GM18951 (cell line): ENCODE data around the gene SP100.

ENCODE experiments used
- POLR2A ChIP-seq: IDR thresholded peaks from 4 replicates; pipeline ENCODE4 v1.6.1; 2011; ENCODE audit warnings: mild to moderate bottlenecking; ENCODE audit not compliant: insufficient read length, insufficient read depth; ENCODE audit errors: extremely low read depth
- in situ Hi-C: fragments of 300-500 bp; cut with MboI; formaldehyde crosslinking; loops from one replicate; pipeline ENCODE4 v1.12.0; 2022; ENCODE audit warnings: low sequenced_read_pairs, mixed read lengths, inconsistent platforms; ENCODE audit not compliant: unreplicated experiment

Gene SP100

DNA sequence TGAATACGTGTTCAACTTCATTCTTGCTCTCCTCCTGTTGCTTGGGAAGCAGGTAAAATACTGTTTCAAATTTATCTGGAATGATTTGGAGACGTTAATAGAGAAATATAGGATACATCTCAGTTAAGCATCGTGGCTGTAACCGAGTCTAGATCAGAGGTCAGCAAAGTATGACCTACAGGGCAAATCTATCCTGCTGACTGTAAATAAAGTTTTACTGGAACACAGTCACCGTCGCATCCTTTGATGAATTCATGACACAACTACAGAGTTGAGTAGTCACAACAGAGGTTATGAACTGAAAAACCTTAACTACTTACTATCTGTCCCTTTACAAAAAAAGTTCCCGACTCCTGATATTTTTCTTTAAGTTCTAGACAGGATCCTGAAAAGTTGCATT, 86.6 kb downstream of the SP100 start:
- in situ Hi-C loops: no loop called here

DNA sequence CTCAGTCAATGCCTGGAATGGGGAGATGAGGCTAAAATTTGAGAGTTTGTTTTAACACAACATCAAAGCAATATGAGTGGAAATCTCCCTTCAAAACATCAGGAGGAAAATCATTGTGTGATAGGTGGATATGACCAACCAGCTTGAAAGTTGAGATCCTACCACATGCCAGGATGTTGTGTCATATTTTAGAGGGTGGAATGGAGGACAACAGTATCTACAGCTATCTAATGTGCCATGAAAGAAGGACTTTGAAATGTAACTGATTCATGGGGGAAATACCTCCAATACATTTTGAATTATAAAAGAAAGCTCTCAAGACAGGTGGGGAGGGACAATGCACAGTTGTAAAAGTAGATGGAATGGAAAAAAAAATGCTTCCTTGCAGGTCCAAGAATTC, 87.8 kb downstream of the SP100 start:
- in situ Hi-C loops: no loop called here
- TF ChIP-seq POLR2A: no peak

More for the DNA sequence above, 86.6 kb downstream of the SP100 start:
- TF ChIP-seq POLR2A: no peak

DNA sequence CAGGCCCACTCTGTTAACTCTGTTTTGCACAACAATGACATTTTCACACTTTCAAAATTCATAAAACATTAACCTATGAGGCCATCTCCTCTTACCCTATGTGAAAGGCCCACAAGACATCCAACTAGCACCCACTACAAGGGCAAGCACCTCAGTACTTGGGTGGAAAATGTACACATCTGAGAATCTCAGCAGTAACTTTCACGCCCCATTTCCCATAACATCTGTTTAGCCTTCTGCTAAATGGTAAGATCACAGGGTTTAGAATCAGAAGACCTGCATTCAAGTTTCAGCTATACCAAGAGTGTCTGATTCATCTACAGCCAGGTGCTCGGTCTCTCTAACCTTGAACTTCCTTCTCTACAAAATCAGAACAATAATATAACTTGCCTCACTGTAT, 89.2 kb downstream of the SP100 start:
- no peak for TF ChIP-seq POLR2A
- in situ Hi-C loops: no loop called here

DNA sequence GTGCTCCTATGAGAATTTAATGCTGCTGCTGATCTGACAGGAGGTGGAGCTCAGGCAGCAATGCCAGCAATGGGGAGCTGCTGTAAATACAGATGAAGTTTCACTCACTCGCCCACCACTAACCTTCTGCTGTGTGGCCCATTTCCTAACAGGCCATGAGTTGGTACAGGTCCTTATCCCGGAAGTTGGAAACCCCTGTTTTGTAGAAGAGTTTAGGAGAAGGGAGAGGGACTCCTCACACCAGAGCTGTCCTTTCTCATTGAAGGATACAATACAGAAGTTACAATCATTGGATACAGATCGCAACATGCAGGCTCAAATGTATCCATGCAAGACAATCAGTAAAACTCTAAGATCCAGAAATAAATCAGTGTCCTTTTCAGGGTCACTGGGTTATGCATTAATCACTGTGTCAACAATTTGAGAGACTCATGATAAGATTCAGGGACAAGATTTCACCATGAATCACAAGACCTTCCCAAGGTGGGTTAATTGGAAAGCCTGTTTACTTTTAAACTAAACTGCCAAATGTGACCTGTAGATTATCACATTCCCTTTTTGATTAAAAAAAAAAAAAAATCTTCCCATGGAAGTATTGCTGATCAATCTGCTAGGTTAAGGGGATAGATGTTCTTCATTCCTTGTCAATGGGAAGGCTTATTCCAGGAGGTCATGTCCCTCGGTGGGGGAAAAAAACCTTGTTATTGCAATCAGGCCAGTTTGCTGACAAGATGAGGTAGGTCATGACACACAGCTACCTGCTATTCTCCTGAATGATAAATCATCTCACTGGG, 97.2 kb downstream of the SP100 start:
- TF ChIP-seq POLR2A: no peak
- in situ Hi-C loops: no loop called here

DNA sequence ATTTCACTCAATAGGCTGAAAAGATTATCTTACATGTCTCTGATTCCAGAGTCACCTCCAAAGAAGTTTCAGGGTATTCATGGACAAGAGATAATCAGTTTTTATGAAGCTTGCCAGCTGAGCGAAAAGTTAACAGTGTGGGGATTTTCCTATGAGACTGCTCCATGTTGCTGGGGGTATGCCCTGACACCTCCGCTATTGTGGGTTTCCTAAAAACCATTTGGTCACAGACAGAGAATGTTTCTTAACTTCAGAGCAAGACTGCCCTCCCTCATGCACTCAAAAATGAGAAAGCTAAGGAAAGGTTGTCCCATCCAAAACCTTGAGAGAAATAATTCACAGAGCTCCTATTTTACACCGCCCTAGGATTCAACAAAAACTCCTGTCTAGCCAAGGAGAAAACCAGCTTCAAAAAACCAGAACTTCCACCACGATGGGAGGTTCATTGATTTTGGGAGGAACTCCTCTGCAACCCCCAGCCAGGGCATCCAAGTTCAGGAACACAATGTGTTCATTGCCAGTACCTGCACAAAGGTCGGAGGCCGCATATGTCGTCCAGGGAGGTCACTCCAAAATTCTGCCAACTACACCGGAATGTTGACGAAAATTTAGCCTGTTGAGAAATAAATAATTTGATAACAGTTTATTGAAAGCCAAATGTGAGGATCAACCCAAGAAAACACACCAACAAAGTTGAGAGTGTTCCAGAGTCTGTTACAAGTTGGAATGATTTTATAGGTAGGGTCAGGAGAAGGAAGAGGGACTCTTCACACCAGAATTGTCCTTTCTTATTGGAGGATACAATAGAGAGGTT, 104.3 kb downstream of the SP100 start:
- no peak for TF ChIP-seq POLR2A
- in situ Hi-C loops: no loop called here

DNA sequence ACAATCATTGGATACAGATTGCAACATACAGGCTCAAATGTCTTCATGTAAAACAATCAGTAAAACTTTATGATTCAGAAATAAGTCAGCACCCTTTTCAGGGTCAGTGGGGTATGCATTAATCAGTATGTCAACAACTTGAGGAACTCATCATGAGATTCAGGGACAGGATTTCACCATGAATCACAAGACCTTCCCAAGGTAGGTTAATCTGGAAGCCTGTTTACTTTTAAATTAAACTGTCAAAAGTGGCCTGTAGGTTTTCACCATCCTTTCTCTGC, 104.8 kb downstream of the SP100 start:
- no peak for TF ChIP-seq POLR2A
- in situ Hi-C loops: no loop called here

DNA sequence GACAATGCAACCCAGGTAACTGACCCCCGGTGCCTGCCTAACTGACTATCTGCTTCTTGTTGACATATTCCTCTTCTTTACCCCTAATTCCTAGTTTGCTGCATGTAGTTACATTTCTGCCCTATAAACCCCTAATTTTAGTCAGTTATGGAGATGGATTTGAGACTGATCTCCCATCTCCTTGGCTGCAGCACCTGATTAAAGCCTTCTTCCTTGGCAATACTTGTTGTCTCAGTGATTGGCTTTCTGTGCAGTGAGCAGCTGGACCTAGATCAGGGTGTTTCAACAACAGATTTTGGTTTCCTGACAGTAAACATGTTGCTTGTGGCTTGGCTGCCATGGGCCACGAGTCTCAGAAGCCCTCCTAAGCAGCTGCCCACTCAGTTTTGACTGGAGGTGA, 105.4 kb downstream of the SP100 start:
- in situ Hi-C loops: no loop called here
- no peak for TF ChIP-seq POLR2A

DNA sequence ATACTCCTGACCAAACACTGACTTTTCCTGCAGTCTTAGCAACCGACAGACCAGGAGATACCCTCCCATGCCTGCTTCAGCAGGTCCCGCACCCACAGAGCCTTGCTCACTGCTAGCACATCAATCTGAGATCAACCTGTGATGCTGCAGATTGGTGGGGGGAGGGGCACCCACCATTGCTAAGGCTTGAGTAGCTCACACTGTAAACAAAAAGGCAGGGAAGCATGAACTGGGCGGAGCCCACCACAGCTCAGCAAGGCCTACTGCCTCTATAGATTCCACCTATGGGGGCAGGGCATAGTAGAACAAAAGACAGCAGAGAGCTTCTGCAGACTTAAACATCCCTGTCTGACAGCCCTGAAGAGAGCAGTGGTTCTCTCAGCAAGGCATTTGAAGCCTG, 109.7 kb downstream of the SP100 start:
- no peak for TF ChIP-seq POLR2A
- in situ Hi-C loops: no loop called here

DNA sequence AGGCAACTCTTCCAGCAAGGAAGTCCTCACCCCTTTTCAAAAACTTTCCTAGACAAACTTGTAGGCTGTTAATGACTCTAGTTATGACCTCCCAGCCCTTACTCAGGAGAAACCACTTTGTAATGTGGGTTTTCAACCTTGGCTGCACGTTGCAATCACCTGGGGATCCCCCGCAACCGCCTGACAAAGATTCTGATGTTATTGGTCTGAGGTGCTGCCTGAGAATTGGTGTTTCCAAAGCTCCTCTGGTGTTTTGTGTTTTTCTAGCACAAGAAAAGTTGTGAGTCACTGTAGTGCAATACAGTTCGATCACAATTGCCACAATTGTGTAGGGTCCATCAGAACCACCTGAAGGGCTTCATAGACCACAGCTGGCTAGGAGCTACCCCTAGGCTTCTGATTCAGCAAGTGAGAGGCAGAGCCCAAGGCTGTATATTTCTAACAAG, 121.6 kb downstream of the SP100 start:
- TF ChIP-seq POLR2A: no peak
- in situ Hi-C loops: no loop called here

DNA sequence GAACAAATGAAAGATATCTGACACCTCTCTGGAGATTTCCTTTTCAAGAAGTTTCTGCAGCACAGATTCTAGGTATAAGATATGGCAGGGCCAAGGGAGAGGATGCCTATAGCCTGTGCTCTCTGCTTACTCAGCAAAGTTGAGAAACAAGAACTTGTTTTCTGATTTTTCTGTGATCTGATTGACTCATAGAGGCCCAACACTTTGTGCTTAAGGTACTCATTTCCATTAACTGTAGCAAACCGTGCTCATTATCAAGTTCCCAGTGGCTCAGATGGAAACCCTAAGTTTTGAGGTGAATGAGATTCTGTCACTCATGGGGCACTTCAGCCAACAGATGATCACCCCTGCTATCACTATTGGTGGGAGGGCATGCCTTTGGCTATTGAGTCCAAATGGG, 124.3 kb downstream of the SP100 start:
- no peak for TF ChIP-seq POLR2A
- in situ Hi-C loops: no loop called here

DNA sequence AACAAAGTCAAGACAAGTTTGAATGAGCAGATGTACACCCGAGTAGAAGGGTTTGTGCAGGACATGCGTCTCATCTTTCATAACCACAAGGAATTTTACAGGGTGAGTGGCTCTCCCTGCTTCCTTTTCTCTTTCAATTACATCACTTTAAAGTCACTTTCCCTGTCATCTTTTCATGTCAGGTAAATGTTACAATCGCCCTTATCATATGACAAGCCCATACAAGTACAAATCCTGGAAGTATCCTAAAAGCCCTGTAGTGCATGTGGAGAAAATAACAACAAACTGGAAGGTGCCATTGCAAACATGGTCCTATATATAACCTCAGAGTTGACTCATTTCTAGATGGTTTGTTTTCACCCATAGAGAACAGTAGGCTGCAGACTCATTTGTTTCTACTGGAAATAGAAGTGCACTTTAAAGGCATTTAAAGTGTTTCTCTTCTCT, 126.0 kb downstream of the SP100 start:
- TF ChIP-seq POLR2A: no peak
- in situ Hi-C loops: no loop called here

DNA sequence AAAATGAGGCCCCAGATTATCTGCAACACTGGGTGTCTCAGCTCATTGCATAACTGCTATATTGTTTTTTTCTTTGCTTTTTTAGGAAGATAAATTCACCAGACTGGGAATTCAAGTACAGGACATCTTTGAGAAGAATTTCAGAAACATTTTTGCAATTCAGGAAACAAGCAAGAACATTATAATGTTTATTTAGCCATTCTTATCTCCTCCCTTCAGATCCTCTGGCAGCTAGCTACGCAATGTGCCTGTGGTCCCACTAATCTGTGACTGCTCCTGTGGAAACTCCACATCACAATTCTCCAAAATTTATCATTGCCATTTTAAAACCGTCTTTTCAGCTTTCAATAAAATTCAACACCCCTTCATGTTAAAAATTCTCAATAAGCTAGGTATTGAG, 126.8 kb downstream of the SP100 start:
- in situ Hi-C loops: no loop called here

DNA sequence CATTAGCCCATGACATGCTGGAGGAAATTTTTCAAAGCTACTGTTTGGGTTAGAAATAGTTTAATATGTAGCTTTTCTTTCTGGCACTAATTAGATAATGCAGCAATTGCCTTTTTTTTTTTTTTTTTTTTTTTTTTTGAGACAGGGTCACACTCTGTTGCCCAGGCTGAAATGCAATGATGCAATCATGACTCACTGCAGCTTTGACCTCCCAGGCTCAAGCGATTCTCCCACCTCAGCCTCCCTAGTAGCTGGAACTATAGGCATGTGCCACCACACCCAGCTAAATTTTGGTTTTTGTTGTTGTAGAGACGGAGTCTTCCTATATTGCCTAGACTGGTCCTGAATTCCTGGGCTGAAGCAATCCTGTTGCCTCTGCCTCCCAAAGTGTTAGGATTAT, 136.2 kb downstream of the SP100 start:
- in situ Hi-C loops: no loop called here
- no peak for TF ChIP-seq POLR2A

More for the DNA sequence above, 126.8 kb downstream of the SP100 start:
- TF ChIP-seq POLR2A: no peak

DNA sequence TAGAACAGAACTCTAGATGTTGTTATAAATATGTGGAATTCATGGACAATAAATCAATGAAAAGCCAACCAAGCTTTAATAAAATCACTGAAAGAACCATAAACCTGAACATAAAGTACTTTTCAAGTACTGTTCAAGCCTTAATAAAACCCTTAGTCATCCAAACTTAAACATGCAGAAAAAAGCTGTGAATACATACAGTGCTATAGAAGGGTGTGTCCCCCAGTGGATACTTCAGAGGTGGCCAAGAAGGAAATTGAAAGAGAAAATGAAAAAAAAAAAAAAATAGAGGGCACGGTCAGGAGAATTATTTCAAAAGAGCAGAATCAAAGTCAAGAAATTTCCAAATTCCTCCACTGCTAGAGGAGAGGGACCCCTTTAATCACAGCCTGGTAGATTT, 141.1 kb downstream of the SP100 start:
- in situ Hi-C loops: no loop called here
- no peak for TF ChIP-seq POLR2A
